Fibroblast of lung (primary cell): ENCODE results near the gene COMP.

ENCODE experiments used
- CTCF ChIP-seq, 2 donors: IDR thresholded peaks in 1 of 2; conservative IDR thresholded peaks in 1 of 2; 1 replicate in 1 of 2; 2 replicates in 1 of 2; pipeline ENCODE4 v1.5.1; 2011 to 2012; ENCODE audit warnings: low read length in 2 of 2, control low read depth in 1 of 2, inconsistent platforms in 1 of 2, low read depth in 1 of 2, mild to moderate bottlenecking in 1 of 2
- EZH2 ChIP-seq: IDR thresholded peaks from 2 replicates; pipeline ENCODE4 v1.5.1; 2012; ENCODE audit warnings: low read length, control low read depth, mild to moderate bottlenecking; ENCODE audit errors: missing control alignments

GRCh38 chr19:18743784-18744418 lies 47.2 kb downstream of the COMP start:
- TF ChIP-seq CTCF (conservative IDR thresholded peaks at IDR 0.05 in 1 of 2, IDR thresholded peaks at IDR 0.05 in 1 of 2; ENCODE audit: low read depth in 1 of 2, low read length in 2 of 2) (no peak), EZH2 (no peak)
